Measurements from ENCODE around the gene PRKRIP1. TPM values are rescaled to one million over a fixed set of nuclear protein-coding genes. Genes with fewer than 3 reads are reported as not detected.
"Not testable (repeated sequence)": the region's sequence is repeated elsewhere in the genome, so short reads cannot be mapped to it uniquely, and the experiment has no call there.

Gene PRKRIP1, protein sequence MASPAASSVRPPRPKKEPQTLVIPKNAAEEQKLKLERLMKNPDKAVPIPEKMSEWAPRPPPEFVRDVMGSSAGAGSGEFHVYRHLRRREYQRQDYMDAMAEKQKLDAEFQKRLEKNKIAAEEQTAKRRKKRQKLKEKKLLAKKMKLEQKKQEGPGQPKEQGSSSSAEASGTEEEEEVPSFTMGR
- 25.2 TPM for polyA plus RNA-seq (2012; ENCODE audit: missing spikeins)

DNA sequence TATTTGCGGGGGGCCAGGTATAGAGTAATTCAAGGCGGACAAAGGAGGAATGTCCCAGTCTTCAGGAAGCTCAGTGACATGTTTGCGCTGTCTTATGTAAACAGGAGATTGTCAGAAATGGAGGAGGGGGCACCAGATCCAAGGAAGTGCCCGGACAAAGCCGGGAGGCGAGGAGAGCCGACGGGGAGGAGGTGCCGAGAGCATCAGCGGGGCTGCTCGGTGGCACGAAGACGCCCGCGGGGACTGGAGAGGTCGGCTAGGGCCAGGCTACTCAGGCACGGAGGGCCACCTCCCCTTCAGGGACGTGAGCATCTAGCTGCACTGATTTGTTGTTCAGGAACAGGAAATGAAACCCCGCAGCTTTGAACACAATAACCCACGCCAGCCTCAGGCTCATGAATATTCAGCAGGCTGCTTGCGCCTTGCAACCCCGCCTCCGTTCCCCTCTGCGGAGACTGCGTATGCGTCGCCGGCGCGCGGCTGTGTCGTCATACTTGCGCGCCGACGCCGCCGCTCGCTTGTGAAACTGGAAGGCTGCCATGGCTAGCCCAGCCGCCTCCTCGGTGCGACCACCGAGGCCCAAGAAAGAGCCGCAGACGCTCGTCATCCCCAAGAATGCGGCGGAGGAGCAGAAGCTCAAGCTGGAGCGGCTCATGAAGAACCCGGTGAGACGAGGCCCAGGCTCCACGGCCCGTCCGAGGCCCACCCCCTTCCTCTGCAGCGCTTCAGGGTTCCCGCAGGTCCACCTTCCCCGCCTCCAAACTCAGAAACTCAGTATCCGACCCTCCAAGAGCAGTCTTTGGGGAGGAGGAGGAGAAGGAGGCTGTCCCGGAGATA is at the start of gene PRKRIP1:
TSS of gene PRKRIP1 (plus strand) at position 491 of the 837 bp plus-strand sequence. CDS start at position 540, 49 bp downstream.
- peak; percentile 87 for DNase-seq (ENCODE audit: insufficient read length)
- TF ChIP-seq TAF1 (IDR thresholded peaks at IDR 0.05; ENCODE audit: borderline replicate concordance, low read depth, low read length) (0 out of 2 replicates have a peak, but pooled peaks have one; percentile 25), POLR2A (IDR thresholded peaks at IDR 0.05; ENCODE audit: low read depth, low read length) (peak; percentile 65), POLR2AphosphoS5 (IDR thresholded peaks at IDR 0.05; ENCODE audit: low read depth, low read length) (peak; percentile 76)
- FAIRE-seq, result peak; percentile 96

DNA sequence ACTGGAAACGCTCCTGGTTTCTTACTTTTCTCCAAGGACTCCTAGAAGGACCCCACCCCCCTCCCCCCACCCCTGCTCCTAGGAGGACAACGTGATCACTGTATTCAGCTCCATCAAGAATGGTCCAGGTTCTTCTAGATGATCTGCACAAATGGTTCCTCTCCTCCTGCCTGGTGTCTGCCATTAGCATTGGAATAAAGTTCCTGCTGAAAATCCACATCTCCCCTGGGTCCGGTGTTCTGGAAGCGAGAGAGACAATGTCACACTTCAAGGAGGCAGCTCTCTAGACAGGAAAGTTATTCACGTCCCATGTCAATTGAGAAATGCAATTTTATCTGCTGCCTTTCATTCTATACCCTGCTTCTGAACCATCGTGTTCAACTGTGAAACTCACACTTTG is 49.2 kb upstream of the PRKRIP1 start:
- not testable (repeated sequence) for DNase-seq (ENCODE audit: insufficient read length); FAIRE-seq

- DNase-seq (ENCODE audit: insufficient read length); FAIRE-seq: not testable (repeated sequence)
Observed at GRCh38 chr7:102356344-102356743, 39.8 kb upstream of the PRKRIP1 start, which contains the start of gene SPDYE6. SPDYE6 (minus strand) TSS chr7:102356444; CDS start chr7:102356023, 421 bp downstream.

GRCh38 chr7:102363549-102364393 is 32.4 kb upstream of the PRKRIP1 start:
- peak; percentile 56; the same call in 1 of the 2 replicates for TF ChIP-seq POLR2AphosphoS5 (IDR thresholded peaks at IDR 0.05; ENCODE audit: low read depth, low read length)
- TF ChIP-seq POLR2A (IDR thresholded peaks at IDR 0.05; ENCODE audit: low read depth, low read length), result peak; percentile 68; the same call in 1 of the 2 replicates
- DNase-seq (ENCODE audit: insufficient read length), result peak; percentile 53
- not testable (repeated sequence) for FAIRE-seq

DNA sequence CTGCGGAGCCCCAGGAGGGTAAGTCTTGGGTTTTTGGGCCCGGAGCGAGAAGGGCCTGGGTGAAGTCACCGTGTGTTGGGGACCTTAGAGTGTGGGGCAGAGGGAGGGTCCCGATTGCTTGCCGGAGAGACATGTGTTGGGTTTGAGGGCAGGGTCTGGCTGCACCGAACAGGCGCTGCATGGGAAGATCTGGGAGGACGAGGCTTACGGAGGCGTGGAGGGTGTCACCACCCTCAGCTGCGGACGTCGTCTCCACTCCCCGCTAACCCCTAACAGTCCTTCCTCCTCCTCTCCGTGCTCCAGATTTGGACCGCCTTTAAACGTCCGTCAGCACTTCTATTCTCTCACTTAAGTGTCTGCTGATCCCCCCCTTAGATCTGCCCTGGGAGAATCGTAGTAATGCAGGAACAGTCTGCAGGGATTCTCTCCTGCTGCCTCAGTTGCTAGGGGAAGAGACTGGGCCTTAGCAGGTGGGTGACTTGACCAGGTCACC is 31.7 kb upstream of the PRKRIP1 start:
- DNase-seq (ENCODE audit: insufficient read length); FAIRE-seq: not testable (repeated sequence)

DNA sequence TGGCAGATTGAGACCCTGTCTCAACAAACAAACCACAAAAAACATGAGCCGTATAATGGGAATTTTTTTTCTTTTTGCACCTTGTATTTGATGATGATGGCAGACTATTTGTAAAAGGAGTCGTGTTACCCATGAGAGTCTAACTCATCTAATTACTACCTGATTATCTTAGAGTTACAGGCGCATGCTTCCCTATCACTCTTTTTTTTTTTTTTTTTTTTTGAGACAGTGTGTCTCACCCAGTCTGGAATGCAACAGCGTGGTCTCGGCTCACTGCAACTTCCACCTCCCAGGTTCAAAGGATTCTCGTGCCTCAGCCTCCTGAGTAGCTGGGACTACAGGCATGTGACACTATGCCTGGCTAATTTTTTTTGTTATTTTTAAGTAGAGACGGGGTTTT is 30.8 kb upstream of the PRKRIP1 start:
- not testable (repeated sequence) for FAIRE-seq

DNA sequence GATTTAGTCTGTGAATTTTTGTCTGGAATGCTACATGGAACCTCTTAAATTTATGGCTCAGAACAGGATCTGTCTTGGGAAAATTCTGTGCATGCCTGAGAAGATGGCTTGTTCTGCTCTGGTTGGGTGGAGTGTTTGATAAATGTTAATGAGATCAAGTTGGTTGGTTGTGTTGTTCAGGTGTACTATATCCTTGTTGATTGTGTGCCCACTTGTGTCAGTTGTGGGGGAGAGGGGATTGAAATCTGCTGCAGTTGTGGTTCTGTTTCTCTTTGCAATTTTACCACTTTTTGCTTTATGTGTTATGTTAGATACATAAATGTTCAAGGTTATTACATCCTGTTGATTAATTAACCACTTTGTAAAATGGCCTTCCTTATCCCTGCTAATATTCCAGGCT is 26.1 kb upstream of the PRKRIP1 start:
- not testable (repeated sequence) for DNase-seq (ENCODE audit: insufficient read length); FAIRE-seq

More for the DNA sequence above, 30.8 kb upstream of the PRKRIP1 start:
- not testable (repeated sequence) for DNase-seq (ENCODE audit: insufficient read length)

GRCh38 chr7:102372796-102373195 is 23.4 kb upstream of the PRKRIP1 start:
- DNase-seq (ENCODE audit: insufficient read length); FAIRE-seq: not testable (repeated sequence)

DNA sequence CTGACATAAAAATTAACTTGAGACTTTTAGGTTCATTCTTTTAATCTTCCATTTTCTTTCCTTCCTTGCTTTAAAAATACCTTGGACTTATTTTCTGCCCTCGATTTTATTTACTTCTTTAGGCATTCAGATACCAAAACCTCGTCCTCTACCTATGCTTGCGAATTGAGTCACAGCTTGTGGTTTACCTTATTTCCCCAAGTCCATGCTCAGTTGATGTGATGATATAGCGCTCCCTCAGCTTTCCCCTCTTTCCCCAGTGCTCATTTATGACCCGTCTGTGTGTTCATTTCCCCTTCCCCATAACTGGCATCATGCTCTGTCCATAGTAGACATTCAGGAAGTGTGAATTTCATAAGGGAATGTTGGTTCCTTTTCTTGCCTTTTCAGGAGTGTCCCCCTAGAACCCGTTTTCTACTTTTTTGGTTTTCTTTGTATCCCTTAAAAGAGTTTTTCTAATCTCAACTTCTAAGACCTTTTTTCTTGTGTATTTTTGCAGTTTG is 19.1 kb upstream of the PRKRIP1 start:
- FAIRE-seq (no peak), DNase-seq (ENCODE audit: insufficient read length) (no peak)
- no peak for TF ChIP-seq POLR2AphosphoS5 (IDR thresholded peaks at IDR 0.05; ENCODE audit: low read depth, low read length)
- TF ChIP-seq POLR2A (IDR thresholded peaks at IDR 0.05; ENCODE audit: low read depth, low read length), result no peak
- TF ChIP-seq TAF1 (IDR thresholded peaks at IDR 0.05; ENCODE audit: borderline replicate concordance, low read depth, low read length), result no peak

GRCh38 chr7:102380837-102381236 is 15.3 kb upstream of the PRKRIP1 start:
- not testable (repeated sequence) for FAIRE-seq; DNase-seq (ENCODE audit: insufficient read length)

- DNase-seq (ENCODE audit: insufficient read length); FAIRE-seq: not testable (repeated sequence)
Observed at GRCh38 chr7:102381696-102382425, 14.3 kb upstream of the PRKRIP1 start.

GRCh38 chr7:102387064-102387463 is 9.1 kb upstream of the PRKRIP1 start:
- FAIRE-seq, result no peak
- no peak for DNase-seq (ENCODE audit: insufficient read length)
- TF ChIP-seq POLR2AphosphoS5 (IDR thresholded peaks at IDR 0.05; ENCODE audit: low read depth, low read length) (no peak), POLR2A (IDR thresholded peaks at IDR 0.05; ENCODE audit: low read depth, low read length) (no peak), TAF1 (IDR thresholded peaks at IDR 0.05; ENCODE audit: borderline replicate concordance, low read depth, low read length) (no peak)

Data from GM12892 (cell line).